Uterus (tissue), 4 donors: Measurements from ENCODE around the gene SPACA4. TPM values are rescaled to one million over a fixed set of nuclear protein-coding genes. Genes with fewer than 3 reads are reported as not detected.

Experiments used
- DNase-seq, 2 donors: peaks; one replicate each; pipeline ENCODE4 v3.0.0-alpha.2; 2019 to 2020
- H3K27ac ChIP-seq, 2 donors: fragments of 200-600 bp; sonication (generic); 1 replicate in 1 of 2; 2 replicates in 1 of 2; pipeline ENCODE4 v1.5.1; 2016 to 2018
- H3K27me3 ChIP-seq, 2 donors: fragments of 200-600 bp; sonication (generic); one replicate each; pipeline ENCODE4 v1.5.1; 2018 to 2019; ENCODE audit warnings: control low read depth in 1 of 2
- H3K36me3 ChIP-seq, 2 donors: fragments of 200-600 bp; sonication (generic); one replicate each; pipeline ENCODE4 v1.5.1; 2019; ENCODE audit warnings: control low read depth in 1 of 2
- H3K4me1 ChIP-seq, 2 donors: fragments of 200-600 bp; sonication (generic); one replicate each; pipeline ENCODE4 v1.5.1; 2018 to 2019; ENCODE audit warnings: control low read depth in 1 of 2
- H3K4me3 ChIP-seq, 2 donors: fragments of 200-600 bp; sonication (generic); 1 replicate in 1 of 2; 2 replicates in 1 of 2; pipeline ENCODE4 v1.5.1; 2018 to 2019; ENCODE audit warnings: mild to moderate bottlenecking in 1 of 2
- H3K9me3 ChIP-seq, 2 donors: fragments of 200-600 bp; sonication (generic); one replicate each; pipeline ENCODE4 v1.5.1; 2019; ENCODE audit warnings: control low read depth in 1 of 2
- POLR2A ChIP-seq, 2 donors: fragments of 450-650 bp; IDR thresholded peaks; one replicate each; pipeline ENCODE4 v1.6.1; 2016; ENCODE audit warnings: antibody characterized with exemption in 2 of 2, mild to moderate bottlenecking in 1 of 2, moderate library complexity in 1 of 2
- intact Hi-C: fragments of 100-400 bp; cut with DNase I; formaldehyde crosslinking; loops from one replicate; pipeline ENCODE4 v1.15.1; 2023; ENCODE audit warnings: low total_unique reads
- total RNA-seq, 4 donors: library from RNA; depleted of rRNA in 3 of 4; stranded (reverse); fragments of >200 nt in 3 of 4; gene quantifications; one replicate each; pipeline versions ENCODE4 v1.1.0 to v1.2.4, GENCODE V29; 2014 to 2023
- TF ChIP-seq, protein P1 (sequence below), 4 experiments: fragments of 200-600 bp in 2 of 4; fragments of 450-650 bp in 2 of 4; sonication (generic) in 2 of 4; IDR thresholded peaks; one replicate each; pipeline ENCODE4 v1.5.1; 2016 to 2019; ENCODE audit warnings: antibody characterized with exemption in 4 of 4, mild to moderate bottlenecking in 2 of 4, moderate library complexity in 1 of 4
- donor health status: DM: yes; HTN: yes; CAD: no.

Gene SPACA4
- total RNA-seq, 4 donors from 2014 or later = not detected

- intact Hi-C loops = no loop called here
- Histone ChIP-seq H3K27ac (no peak overlapping the region), H3K4me3 (no peak overlapping the region), H3K4me1 (no peaks in the 10 kb centered on the region), H3K9me3 (no peaks in the 10 kb centered on the region), H3K27me3 (no peaks in the 10 kb centered on the region), H3K36me3 (no peaks in the 10 kb centered on the region)
- TF ChIP-seq, protein P1, sequence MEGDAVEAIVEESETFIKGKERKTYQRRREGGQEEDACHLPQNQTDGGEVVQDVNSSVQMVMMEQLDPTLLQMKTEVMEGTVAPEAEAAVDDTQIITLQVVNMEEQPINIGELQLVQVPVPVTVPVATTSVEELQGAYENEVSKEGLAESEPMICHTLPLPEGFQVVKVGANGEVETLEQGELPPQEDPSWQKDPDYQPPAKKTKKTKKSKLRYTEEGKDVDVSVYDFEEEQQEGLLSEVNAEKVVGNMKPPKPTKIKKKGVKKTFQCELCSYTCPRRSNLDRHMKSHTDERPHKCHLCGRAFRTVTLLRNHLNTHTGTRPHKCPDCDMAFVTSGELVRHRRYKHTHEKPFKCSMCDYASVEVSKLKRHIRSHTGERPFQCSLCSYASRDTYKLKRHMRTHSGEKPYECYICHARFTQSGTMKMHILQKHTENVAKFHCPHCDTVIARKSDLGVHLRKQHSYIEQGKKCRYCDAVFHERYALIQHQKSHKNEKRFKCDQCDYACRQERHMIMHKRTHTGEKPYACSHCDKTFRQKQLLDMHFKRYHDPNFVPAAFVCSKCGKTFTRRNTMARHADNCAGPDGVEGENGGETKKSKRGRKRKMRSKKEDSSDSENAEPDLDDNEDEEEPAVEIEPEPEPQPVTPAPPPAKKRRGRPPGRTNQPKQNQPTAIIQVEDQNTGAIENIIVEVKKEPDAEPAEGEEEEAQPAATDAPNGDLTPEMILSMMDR (IDR thresholded peaks at IDR 0.05) = no peak
- TF ChIP-seq POLR2A (IDR thresholded peaks at IDR 0.05) = no peak
- DNase-seq = no peak
Measured at GRCh38 chr19:48603850-48604249, 2.7 kb upstream of the SPACA4 start.

DNA sequence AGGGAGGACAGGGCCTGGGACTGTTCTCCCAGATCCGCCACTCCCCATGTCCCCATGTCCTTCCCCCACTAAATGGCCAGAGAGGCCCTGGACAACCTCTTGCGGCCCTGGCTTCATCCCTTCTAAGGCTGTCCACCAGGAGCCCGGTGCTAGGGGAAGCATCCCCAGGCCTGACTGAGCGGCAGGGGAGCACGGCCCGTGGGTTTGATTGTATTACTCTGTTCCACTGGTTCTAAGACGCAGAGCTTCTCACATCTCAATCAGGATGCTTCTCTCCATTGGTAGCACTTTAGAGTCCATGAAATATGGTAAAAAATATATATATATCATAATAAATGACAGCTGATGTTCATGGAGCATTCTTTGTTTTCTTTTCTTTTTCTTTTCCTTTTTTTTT lies 815 bp downstream of the SPACA4 start:
- no peaks in the 10 kb centered on the region for H3K27me3 ChIP-seq
- no peak for TF ChIP-seq POLR2A (IDR thresholded peaks at IDR 0.05)
- TF ChIP-seq, protein P1 (IDR thresholded peaks at IDR 0.05) = no peak
- no peaks in the 10 kb centered on the region for H3K4me1 ChIP-seq
- no peak overlapping the region for H3K27ac ChIP-seq
- H3K4me3 ChIP-seq = no peak overlapping the region
- intact Hi-C loops = no loop called here
- H3K36me3 ChIP-seq = no peaks in the 10 kb centered on the region
- DNase-seq = no peak
- H3K9me3 ChIP-seq = no peaks in the 10 kb centered on the region

DNA sequence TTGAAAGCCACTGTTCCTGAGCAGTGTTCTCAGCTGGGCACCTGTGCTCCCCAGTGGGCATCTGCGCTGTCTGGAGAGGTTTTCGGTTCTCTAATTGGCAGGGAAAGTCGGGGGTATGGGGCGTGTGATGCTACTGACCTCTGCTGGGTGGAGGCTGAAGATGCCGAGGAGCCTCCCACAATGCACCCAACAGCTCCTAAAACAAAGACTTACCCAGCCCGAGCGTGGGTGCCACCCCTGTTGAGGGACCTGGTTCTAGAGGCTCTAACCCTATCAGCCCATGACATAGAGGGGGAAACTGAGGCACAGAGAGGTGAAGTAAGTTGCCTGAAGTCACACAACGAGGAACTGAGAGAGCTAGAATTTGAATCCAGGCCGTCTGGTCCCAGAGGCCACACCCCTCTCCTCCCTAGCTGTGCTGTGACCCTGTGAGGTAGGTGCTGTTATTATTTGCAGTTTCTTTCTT lies 2.3 kb downstream of the SPACA4 start:
- Histone ChIP-seq H3K4me3 (no peak overlapping the region), H3K9me3 (no peaks in the 10 kb centered on the region), H3K27me3 (no peaks in the 10 kb centered on the region), H3K4me1 (no peaks in the 10 kb centered on the region), H3K27ac (no peak overlapping the region), H3K36me3 (no peaks in the 10 kb centered on the region)
- DNase-seq = no peak
- TF ChIP-seq POLR2A (IDR thresholded peaks at IDR 0.05) = no peak
- TF ChIP-seq, protein P1 (IDR thresholded peaks at IDR 0.05) = peak in 2 of 4 experiments; percentile 10 to 12
- intact Hi-C loops = no loop called here

GRCh38 chr19:48609571-48610108 lies 3.1 kb downstream of the SPACA4 start:
- TF ChIP-seq POLR2A (IDR thresholded peaks at IDR 0.05) = no peak
- TF ChIP-seq, protein P1 (IDR thresholded peaks at IDR 0.05) = no peak
- DNase-seq = no peak
- intact Hi-C loops = loop anchor here (10.0 kb wide), 2 partner anchors 115 to 1125 kb away; partner anchors contain the start of gene KPTN
- H3K36me3 ChIP-seq = no peaks in the 10 kb centered on the region
- no peak overlapping the region for H3K4me3 ChIP-seq
- H3K27ac ChIP-seq = no peak overlapping the region
- H3K27me3 ChIP-seq = no peaks in the 10 kb centered on the region
- no peaks in the 10 kb centered on the region for H3K9me3 ChIP-seq
- no peaks in the 10 kb centered on the region for H3K4me1 ChIP-seq

DNA sequence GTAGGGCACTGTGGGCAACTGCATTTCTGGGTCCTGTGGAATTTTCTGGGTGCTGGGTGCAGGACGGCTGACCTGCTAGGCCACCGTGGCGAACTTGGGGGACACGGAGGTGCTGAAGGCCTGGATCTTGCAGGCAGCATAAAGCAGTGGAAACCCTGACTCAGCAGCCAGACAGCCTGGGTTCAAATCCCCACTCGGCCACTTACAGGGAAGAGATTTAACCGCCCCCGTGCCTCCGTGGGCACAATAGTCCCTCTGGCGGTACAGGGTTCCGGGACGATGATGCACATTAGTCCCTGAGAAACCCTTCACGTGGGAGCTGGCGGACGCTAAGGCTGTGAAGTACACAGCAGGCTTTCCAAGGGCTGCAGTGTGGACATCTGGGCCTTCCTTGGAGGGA lies 5.3 kb downstream of the SPACA4 start:
- Histone ChIP-seq H3K4me3 (no peak overlapping the region), H3K27me3 (no peaks in the 10 kb centered on the region), H3K9me3 (no peaks in the 10 kb centered on the region), H3K27ac (no peak overlapping the region), H3K4me1 (no peaks in the 10 kb centered on the region), H3K36me3 (no peaks in the 10 kb centered on the region)
- intact Hi-C loops = loop anchor here (10.0 kb wide), 2 partner anchors 117 to 1127 kb away; partner anchors contain the start of gene KPTN
- TF ChIP-seq, protein P1 (IDR thresholded peaks at IDR 0.05) = no peak
- no peak for TF ChIP-seq POLR2A (IDR thresholded peaks at IDR 0.05)
- DNase-seq = no peak
